ENCODE data around the gene NSUN7. TPM values are rescaled to one million over a fixed set of nuclear protein-coding genes. Genes with fewer than 3 reads are reported as not detected.
A peak's percentile ranks its signal among the peaks of the same experiment; 100 is the strongest.

The NSUN7 gene
- total RNA-seq, 4 donors from 2014 or later: 2.1 to 4.2 (median 2.7) TPM

- TF ChIP-seq POLR2A (IDR thresholded peaks at IDR 0.05) (no peak), CTCF (IDR thresholded peaks at IDR 0.05) (no peak)
- no peak for DNase-seq
- WGBS, 2 donors: 79 to 82% methylated on average over 5 of the region's 5 CpGs
- no peaks in the 10 kb centered on the region for H3K36me3 ChIP-seq
- H3K4me3 ChIP-seq: no peak overlapping the region
- no peaks in the 10 kb centered on the region for H3K27me3 ChIP-seq
- no peak overlapping the region for H3K27ac ChIP-seq
- intact Hi-C loops (cut with DNase I): no loop called here
- H3K4me1 ChIP-seq: no peaks in the 10 kb centered on the region
- no peaks in the 10 kb centered on the region for H3K9me3 ChIP-seq
Measured at GRCh38 chr4:40734497-40734896, 15.3 kb upstream of the NSUN7 start.

GRCh38 chr4:40736910-40737309 lies 12.8 kb upstream of the NSUN7 start:
- H3K36me3 ChIP-seq: no peaks in the 10 kb centered on the region
- no peak overlapping the region for H3K27ac ChIP-seq
- no peaks in the 10 kb centered on the region for H3K27me3 ChIP-seq
- no peak overlapping the region for H3K4me3 ChIP-seq
- no peaks in the 10 kb centered on the region for H3K4me1 ChIP-seq
- TF ChIP-seq POLR2A (IDR thresholded peaks at IDR 0.05): no peak
- peak in 1 of 6 experiments; percentile 42 for TF ChIP-seq CTCF (IDR thresholded peaks at IDR 0.05)
- intact Hi-C loops (cut with DNase I): no loop called here
- 75 to 88% methylated on average over 1 of the region's 1 CpG for WGBS, 2 donors
- H3K9me3 ChIP-seq: no peaks in the 10 kb centered on the region
- DNase-seq: no peak

- Histone ChIP-seq H3K4me3 (no peak overlapping the region), H3K4me1 (no peaks in the 10 kb centered on the region), H3K9me3 (no peaks in the 10 kb centered on the region), H3K27me3 (no peaks in the 10 kb centered on the region), H3K27ac (no peak overlapping the region), H3K36me3 (no peaks in the 10 kb centered on the region)
- DNase-seq: no peak
- 67 to 74% methylated on average over 2 of the region's 2 CpGs for WGBS, 2 donors
- intact Hi-C loops (cut with DNase I): no loop called here
- TF ChIP-seq POLR2A (IDR thresholded peaks at IDR 0.05) (no peak), CTCF (IDR thresholded peaks at IDR 0.05) (no peak)
Measured at GRCh38 chr4:40737879-40738278, 11.9 kb upstream of the NSUN7 start.

- no peaks in the 10 kb centered on the region for H3K36me3 ChIP-seq
- intact Hi-C loops (cut with DNase I): no loop called here
- TF ChIP-seq POLR2A (IDR thresholded peaks at IDR 0.05): no peak
- no peak for TF ChIP-seq CTCF (IDR thresholded peaks at IDR 0.05)
Measured at GRCh38 chr4:40739347-40739746, 10.4 kb upstream of the NSUN7 start.

GRCh38 chr4:40744218-40744617 lies 5.5 kb upstream of the NSUN7 start:
- DNase-seq: no peak
- no peak overlapping the region for H3K4me3 ChIP-seq
- H3K4me1 ChIP-seq: peaks cover 0 to under 1% (median 0%) of the 10 kb centered on the region in 3 donors
- H3K27ac ChIP-seq: no peak overlapping the region
- intact Hi-C loops (cut with DNase I): no loop called here
- H3K27me3 ChIP-seq: peaks cover 0 to 7% (median 0%) of the 10 kb centered on the region in 4 donors
- H3K9me3 ChIP-seq: no peaks in the 10 kb centered on the region
- no peaks in the 10 kb centered on the region for H3K36me3 ChIP-seq
- TF ChIP-seq POLR2A (IDR thresholded peaks at IDR 0.05) (no peak), CTCF (IDR thresholded peaks at IDR 0.05) (no peak)
- WGBS, 2 donors: 38 to 49% methylated on average over 3 of the region's 3 CpGs

More at GRCh38 chr4:40739347-40739746, 10.4 kb upstream of the NSUN7 start:
- Histone ChIP-seq H3K27me3 (no peaks in the 10 kb centered on the region), H3K4me3 (no peak overlapping the region), H3K4me1 (no peaks in the 10 kb centered on the region), H3K9me3 (no peaks in the 10 kb centered on the region), H3K27ac (no peak overlapping the region)
- no peak for DNase-seq
